Measurements from ENCODE around the gene MYT1.

- TF ChIP-seq POLR2AphosphoS5 (IDR thresholded peaks at IDR 0.05; ENCODE audit: low read depth, low read length), result no peak
- TF ChIP-seq POLR2A (IDR thresholded peaks at IDR 0.05; ENCODE audit: borderline replicate concordance, extremely low read depth, insufficient read depth, insufficient read length), result no peak
These were observed 28.2 kb downstream of the MYT1 start for GRCh38 chr20:64192406-64192805.

All from HCT116 (cell line).